NCI-H1694 (cell line): ENCODE data around the gene TNRC6B.
"Not testable (repeated sequence)": the region's sequence is repeated elsewhere in the genome, so short reads cannot be mapped to it uniquely, and the experiment has no call there.

ENCODE experiments used
- DNase-seq: peaks from one replicate; lab custom pipeline; 2025; lab: John Stamatoyannopoulos, UW

TNRC6B gene

GRCh38 chr22:40290516-40290915 lies 112.8 kb downstream of the TNRC6B start:
- DNase-seq = no peak

- DNase-seq = no peak
These were observed 117.0 kb downstream of the TNRC6B start for GRCh38 chr22:40294696-40295095.

- no peak for DNase-seq
These were observed 122.6 kb downstream of the TNRC6B start for GRCh38 chr22:40300316-40300715.

GRCh38 chr22:40300884-40301672 lies 123.4 kb downstream of the TNRC6B start:
- DNase-seq = no peak

GRCh38 chr22:40302149-40302548 lies 124.4 kb downstream of the TNRC6B start:
- no peak for DNase-seq

GRCh38 chr22:40305625-40306024 lies 127.9 kb downstream of the TNRC6B start:
- no peak for DNase-seq

- DNase-seq = no peak
These were observed 131.4 kb downstream of the TNRC6B start for GRCh38 chr22:40308999-40309573.

GRCh38 chr22:40309631-40310030 lies 131.9 kb downstream of the TNRC6B start:
- DNase-seq = no peak

GRCh38 chr22:40310081-40310767 lies 132.5 kb downstream of the TNRC6B start:
- no peak for DNase-seq

GRCh38 chr22:40310768-40311120 lies 133.0 kb downstream of the TNRC6B start:
- no peak for DNase-seq

GRCh38 chr22:40311646-40312045 lies 133.9 kb downstream of the TNRC6B start:
- not testable (repeated sequence) for DNase-seq

GRCh38 chr22:40312050-40312449 lies 134.3 kb downstream of the TNRC6B start:
- no peak for DNase-seq

- DNase-seq = no peak
These were observed 135.3 kb downstream of the TNRC6B start for GRCh38 chr22:40313007-40313406.

GRCh38 chr22:40314041-40314440 lies 136.3 kb downstream of the TNRC6B start:
- no peak for DNase-seq

GRCh38 chr22:40320687-40321086 lies 143.0 kb downstream of the TNRC6B start:
- DNase-seq = no peak

GRCh38 chr22:40322021-40322420 lies 144.3 kb downstream of the TNRC6B start:
- DNase-seq = no peak

GRCh38 chr22:40322818-40323447 lies 145.2 kb downstream of the TNRC6B start:
- DNase-seq = no peak

- no peak for DNase-seq
These were observed 146.0 kb downstream of the TNRC6B start for GRCh38 chr22:40323681-40324171.

- no peak for DNase-seq
These were observed 147.0 kb downstream of the TNRC6B start for GRCh38 chr22:40324468-40325305.

- DNase-seq = no peak
These were observed 147.6 kb downstream of the TNRC6B start for GRCh38 chr22:40325315-40325714.

GRCh38 chr22:40326905-40327735 lies 149.4 kb downstream of the TNRC6B start:
- DNase-seq = no peak
